ENCODE results near the gene HSD11B2. TPM values are rescaled to one million over a fixed set of nuclear protein-coding genes. Genes with fewer than 3 reads are reported as not detected.

Gene HSD11B2
- total RNA-seq, 1 donor from 2014 or later, result 2.4 TPM

DNA sequence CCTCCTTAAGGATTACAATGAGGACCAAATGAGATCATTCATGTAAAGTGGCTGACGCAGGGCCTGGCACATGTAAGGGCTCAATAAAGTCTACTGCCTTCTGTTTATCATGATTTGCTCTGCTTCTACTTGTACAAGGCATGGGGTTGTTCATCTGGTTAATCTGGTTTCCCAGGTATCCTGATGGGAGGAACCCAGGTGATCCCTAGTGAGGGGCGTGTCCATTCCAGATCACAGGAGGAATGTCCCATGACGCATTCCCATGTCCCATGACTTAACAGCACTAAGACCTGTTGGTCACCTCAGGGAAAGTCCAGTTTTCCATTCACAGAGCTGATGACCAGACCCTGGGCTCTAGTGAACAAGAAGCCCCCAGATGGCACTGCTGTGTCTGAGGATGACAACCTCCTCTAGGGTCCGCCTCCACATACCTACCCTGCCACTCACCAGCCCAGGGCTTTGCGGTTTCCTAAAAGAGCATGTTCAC, 26.1 kb upstream of the HSD11B2 start:
- no peaks in the 10 kb centered on the region for H3K36me3 ChIP-seq
- H3K27ac ChIP-seq, result no peak overlapping the region
- no peaks in the 10 kb centered on the region for H3K27me3 ChIP-seq
- no peak overlapping the region for H3K4me3 ChIP-seq
- DNase-seq (ENCODE audit: low spot score in 2 of 2), result no peak
- H3K4me1 ChIP-seq, result no peaks in the 10 kb centered on the region
- TF ChIP-seq, protein P1, sequence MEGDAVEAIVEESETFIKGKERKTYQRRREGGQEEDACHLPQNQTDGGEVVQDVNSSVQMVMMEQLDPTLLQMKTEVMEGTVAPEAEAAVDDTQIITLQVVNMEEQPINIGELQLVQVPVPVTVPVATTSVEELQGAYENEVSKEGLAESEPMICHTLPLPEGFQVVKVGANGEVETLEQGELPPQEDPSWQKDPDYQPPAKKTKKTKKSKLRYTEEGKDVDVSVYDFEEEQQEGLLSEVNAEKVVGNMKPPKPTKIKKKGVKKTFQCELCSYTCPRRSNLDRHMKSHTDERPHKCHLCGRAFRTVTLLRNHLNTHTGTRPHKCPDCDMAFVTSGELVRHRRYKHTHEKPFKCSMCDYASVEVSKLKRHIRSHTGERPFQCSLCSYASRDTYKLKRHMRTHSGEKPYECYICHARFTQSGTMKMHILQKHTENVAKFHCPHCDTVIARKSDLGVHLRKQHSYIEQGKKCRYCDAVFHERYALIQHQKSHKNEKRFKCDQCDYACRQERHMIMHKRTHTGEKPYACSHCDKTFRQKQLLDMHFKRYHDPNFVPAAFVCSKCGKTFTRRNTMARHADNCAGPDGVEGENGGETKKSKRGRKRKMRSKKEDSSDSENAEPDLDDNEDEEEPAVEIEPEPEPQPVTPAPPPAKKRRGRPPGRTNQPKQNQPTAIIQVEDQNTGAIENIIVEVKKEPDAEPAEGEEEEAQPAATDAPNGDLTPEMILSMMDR (IDR thresholded peaks at IDR 0.05), result no peak
- H3K9me3 ChIP-seq, result no peaks in the 10 kb centered on the region
- intact Hi-C loops (cut with DNase I), result no loop called here

DNA sequence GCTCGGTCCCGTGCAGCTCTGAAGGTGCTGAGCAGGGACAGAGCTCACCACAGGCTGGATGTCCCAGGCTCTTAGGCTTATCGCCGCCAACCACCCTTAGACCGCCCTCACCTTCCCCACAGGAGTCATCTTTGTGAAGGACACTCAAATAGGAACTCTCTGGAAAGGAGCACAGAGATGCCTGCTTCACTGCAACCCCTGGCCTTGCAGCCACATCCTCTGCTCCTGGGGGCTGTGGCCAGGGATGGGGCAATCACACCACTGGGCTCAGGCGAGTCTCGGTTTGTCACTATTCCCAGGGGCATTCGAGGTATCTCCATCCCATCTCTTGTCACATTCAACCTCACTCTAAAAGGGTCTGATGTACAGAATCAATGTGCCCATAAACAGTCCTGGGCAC, 25.6 kb upstream of the HSD11B2 start:
- intact Hi-C loops (cut with DNase I), result no loop called here
- TF ChIP-seq, protein P1 (IDR thresholded peaks at IDR 0.05), result no peak
- Histone ChIP-seq H3K27ac (peak overlapping the region in 1 of 2 donors; percentile 4), H3K4me3 (no peak overlapping the region), H3K9me3 (no peaks in the 10 kb centered on the region), H3K4me1 (no peaks in the 10 kb centered on the region), H3K27me3 (no peaks in the 10 kb centered on the region), H3K36me3 (no peaks in the 10 kb centered on the region)
- DNase-seq (ENCODE audit: low spot score in 2 of 2), result no peak

DNA sequence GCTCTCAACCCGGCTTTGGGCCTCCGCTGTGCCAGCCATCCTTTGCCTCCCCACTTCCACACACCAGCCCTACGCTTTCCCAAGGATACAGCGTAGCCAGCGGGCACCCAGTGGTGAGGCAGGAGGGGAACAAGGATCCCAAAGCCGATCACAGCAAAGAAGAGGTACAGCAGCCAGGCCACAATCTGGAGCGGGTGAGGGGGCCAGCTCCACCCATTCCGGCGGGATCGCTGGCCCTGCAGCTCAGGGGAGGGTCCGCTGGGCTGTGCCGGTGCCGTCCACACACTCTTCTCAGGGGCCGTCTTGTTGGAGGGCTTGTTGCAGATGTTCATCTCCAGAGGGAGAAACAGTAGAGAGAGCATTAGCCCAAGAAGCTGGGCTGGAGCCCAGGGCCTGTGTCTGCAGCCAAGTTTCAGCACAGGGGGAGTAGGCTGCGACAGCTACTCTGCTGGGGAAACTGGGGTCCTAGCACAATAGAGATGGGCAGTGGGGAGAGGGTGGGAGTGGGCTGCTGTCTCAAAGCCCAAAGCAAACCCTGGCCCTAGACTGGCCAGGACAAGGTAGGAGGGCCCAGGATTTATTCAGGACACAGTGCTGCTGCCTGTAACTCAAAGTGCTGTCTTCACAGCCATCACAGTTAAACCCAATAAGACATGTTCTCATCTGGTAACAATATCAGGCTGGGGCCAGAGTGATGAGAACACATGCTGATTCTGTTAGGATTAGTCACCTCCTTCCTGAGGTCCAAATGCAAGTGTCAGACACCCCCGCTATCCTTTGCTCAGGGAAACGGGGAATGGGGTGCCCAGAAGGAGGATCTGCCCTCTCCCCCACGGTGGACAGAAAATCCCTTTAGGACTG, 24.6 kb upstream of the HSD11B2 start:
- H3K27ac ChIP-seq, result peak overlapping the region; percentile 10 to 57
- no peaks in the 10 kb centered on the region for H3K36me3 ChIP-seq
- TF ChIP-seq, protein P1 (IDR thresholded peaks at IDR 0.05), result no peak
- H3K9me3 ChIP-seq, result no peaks in the 10 kb centered on the region
- intact Hi-C loops (cut with DNase I), result no loop called here
- H3K4me1 ChIP-seq, result no peaks in the 10 kb centered on the region
- H3K27me3 ChIP-seq, result no peaks in the 10 kb centered on the region
- no peak for DNase-seq (ENCODE audit: low spot score in 2 of 2)
- H3K4me3 ChIP-seq, result no peak overlapping the region

DNA sequence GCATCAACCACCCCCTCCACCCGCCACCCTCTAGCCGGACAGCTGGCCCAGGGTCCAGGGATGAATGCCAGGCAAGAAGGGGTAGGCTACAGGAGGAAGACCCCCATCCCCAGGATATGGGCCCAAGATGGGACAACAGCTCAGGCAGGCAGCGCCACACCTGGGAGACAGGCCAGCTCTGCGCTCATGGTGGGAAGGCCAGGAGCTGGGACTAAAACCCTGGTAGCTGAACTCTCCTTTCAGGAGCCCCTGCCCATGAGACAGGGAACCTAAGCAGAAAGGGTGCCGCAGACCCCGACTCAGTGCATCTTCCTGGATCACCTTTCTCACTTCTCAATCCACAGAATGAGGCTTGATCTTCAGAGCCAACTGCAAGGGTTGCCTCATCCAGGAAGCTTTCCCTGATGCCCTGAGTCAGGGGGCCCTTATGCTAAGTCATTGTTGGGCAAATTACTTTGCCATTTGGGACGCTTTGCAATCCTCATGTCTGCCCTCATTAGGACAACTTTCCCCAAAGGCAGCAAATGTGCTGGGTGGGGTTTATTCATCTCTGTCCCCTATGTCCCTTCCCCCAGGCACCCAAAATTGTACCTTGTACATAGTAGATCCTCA, 23.6 kb upstream of the HSD11B2 start:
- intact Hi-C loops (cut with DNase I), result no loop called here
- Histone ChIP-seq H3K27me3 (no peaks in the 10 kb centered on the region), H3K4me3 (no peak overlapping the region), H3K4me1 (no peaks in the 10 kb centered on the region), H3K9me3 (no peaks in the 10 kb centered on the region), H3K36me3 (no peaks in the 10 kb centered on the region), H3K27ac (peak overlapping the region; percentile 10 to 65)
- DNase-seq (ENCODE audit: low spot score in 2 of 2), result no peak
- TF ChIP-seq, protein P1 (IDR thresholded peaks at IDR 0.05), result no peak

GRCh38 chr16:67407788-67408452, 23.0 kb upstream of the HSD11B2 start:
- Histone ChIP-seq H3K27ac (no peak overlapping the region), H3K9me3 (no peaks in the 10 kb centered on the region), H3K4me3 (no peak overlapping the region), H3K36me3 (no peaks in the 10 kb centered on the region), H3K27me3 (no peaks in the 10 kb centered on the region), H3K4me1 (no peaks in the 10 kb centered on the region)
- TF ChIP-seq, protein P1 (IDR thresholded peaks at IDR 0.05), result no peak
- intact Hi-C loops (cut with DNase I), result no loop called here
- no peak for DNase-seq (ENCODE audit: low spot score in 2 of 2)

All from ascending aorta (tissue), 2 donors.